Skeletal muscle satellite cell (primary cell): ENCODE measurements around the gene ATG101.

Source experiments
- H3K27me3 ChIP-seq: 2 replicates; pipeline ENCODE4 v1.7.0; 2013; ENCODE audit warnings: low read length; ENCODE audit not compliant: control insufficient read depth, insufficient read depth
- H3K36me3 ChIP-seq: 2 replicates; pipeline ENCODE4 v1.7.0; 2013; ENCODE audit warnings: mild to moderate bottlenecking, control low read depth, low read length; ENCODE audit not compliant: insufficient read depth
- H3K4me1 ChIP-seq: 2 replicates; pipeline ENCODE4 v1.7.0; 2013; ENCODE audit warnings: low read length; ENCODE audit not compliant: control insufficient read depth, insufficient read depth
- H3K4me2 ChIP-seq: 2 replicates; pipeline ENCODE4 v1.7.0; 2013; ENCODE audit warnings: mild to moderate bottlenecking, low read length
- H3K4me3 ChIP-seq: 2 replicates; pipeline ENCODE4 v1.7.0; 2013; ENCODE audit warnings: low read length
- H3K9ac ChIP-seq: 2 replicates; pipeline ENCODE4 v1.7.0; 2013; ENCODE audit warnings: mild to moderate bottlenecking, low read depth, low read length, moderate library complexity
- H3K9me3 ChIP-seq: replicated peaks from 2 replicates; pipeline ENCODE4 v1.7.0; 2013; ENCODE audit warnings: mild to moderate bottlenecking, control low read depth, low read length

ATG101 gene

GRCh38 chr12:52123487-52124186 lies 53.9 kb downstream of the ATG101 start:
- Histone ChIP-seq H3K4me3 (no peak overlapping the region), H3K9ac (no peak overlapping the region), H3K9me3 (no peaks in the 10 kb centered on the region), H3K36me3 (no peaks in the 10 kb centered on the region), H3K27me3 (peaks cover 22% of the 10 kb centered on the region), H3K4me1 (no peaks in the 10 kb centered on the region), H3K4me2 (no peak overlapping the region)

DNA sequence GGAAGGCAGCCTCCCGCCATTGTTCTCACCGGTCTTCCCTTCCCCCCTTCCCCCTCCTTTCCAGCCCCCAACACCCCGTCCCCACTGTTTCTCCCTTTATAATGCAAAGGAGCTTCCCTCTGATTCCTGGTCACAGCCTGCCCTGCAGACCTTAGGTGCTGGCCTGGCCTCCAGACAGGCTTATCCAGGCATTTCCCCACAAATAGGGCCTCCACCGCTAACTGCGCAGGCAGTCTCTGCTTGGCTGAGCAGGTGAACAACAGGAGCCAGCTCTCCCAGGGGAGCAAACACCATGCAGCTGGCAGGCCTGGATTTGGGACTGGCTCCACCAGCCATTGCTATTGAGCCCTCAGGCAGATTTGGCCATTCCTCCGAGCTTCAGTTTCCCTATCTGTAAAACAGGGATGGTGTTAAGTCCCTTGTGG lies 55.7 kb downstream of the ATG101 start:
- H3K4me2 ChIP-seq: no peak overlapping the region
- no peak overlapping the region for H3K9ac ChIP-seq
- H3K4me3 ChIP-seq: no peak overlapping the region
- no peaks in the 10 kb centered on the region for H3K36me3 ChIP-seq
- no peaks in the 10 kb centered on the region for H3K9me3 ChIP-seq
- H3K27me3 ChIP-seq: peaks cover 24% of the 10 kb centered on the region
- no peaks in the 10 kb centered on the region for H3K4me1 ChIP-seq

- H3K4me1 ChIP-seq: no peaks in the 10 kb centered on the region
- H3K9me3 ChIP-seq: no peaks in the 10 kb centered on the region
- H3K4me3 ChIP-seq: no peak overlapping the region
- peaks cover 24% of the 10 kb centered on the region for H3K27me3 ChIP-seq
- H3K36me3 ChIP-seq: no peaks in the 10 kb centered on the region
- H3K9ac ChIP-seq: no peak overlapping the region
- no peak overlapping the region for H3K4me2 ChIP-seq
These were observed 56.3 kb downstream of the ATG101 start for GRCh38 chr12:52126050-52126604.
